Mucosa of stomach (tissue), 1 donor: Measurements from ENCODE around the gene CACTIN.
"Not testable (repeated sequence)": the region's sequence is repeated elsewhere in the genome, so short reads cannot be mapped to it uniquely, and the experiment has no call there.

Experiments used
- H3K27me3 ChIP-seq: one replicate; pipeline ENCODE4 v1.7.0; 2013; ENCODE audit warnings: mild to moderate bottlenecking, low read length; ENCODE audit not compliant: control insufficient read depth, insufficient read depth
- H3K36me3 ChIP-seq: one replicate; pipeline ENCODE4 v1.7.0; 2013; ENCODE audit warnings: low read length; ENCODE audit not compliant: control insufficient read depth, insufficient read depth
- H3K4me1 ChIP-seq: one replicate; pipeline ENCODE4 v1.7.0; 2013; ENCODE audit warnings: mild to moderate bottlenecking, low read length; ENCODE audit not compliant: control insufficient read depth, insufficient read depth
- H3K4me3 ChIP-seq: one replicate; pipeline ENCODE4 v1.7.0; 2013; ENCODE audit warnings: low read length
- H3K9ac ChIP-seq: one replicate; pipeline ENCODE4 v1.7.0; 2013; ENCODE audit warnings: mild to moderate bottlenecking, low read length, moderate library complexity
- H3K9me3 ChIP-seq: one replicate; pipeline ENCODE4 v1.7.0; 2013; ENCODE audit warnings: mild to moderate bottlenecking, low read length, moderate library complexity; ENCODE audit not compliant: control insufficient read depth
- donor health status: Pancreatic carcinoma.

The CACTIN gene

DNA sequence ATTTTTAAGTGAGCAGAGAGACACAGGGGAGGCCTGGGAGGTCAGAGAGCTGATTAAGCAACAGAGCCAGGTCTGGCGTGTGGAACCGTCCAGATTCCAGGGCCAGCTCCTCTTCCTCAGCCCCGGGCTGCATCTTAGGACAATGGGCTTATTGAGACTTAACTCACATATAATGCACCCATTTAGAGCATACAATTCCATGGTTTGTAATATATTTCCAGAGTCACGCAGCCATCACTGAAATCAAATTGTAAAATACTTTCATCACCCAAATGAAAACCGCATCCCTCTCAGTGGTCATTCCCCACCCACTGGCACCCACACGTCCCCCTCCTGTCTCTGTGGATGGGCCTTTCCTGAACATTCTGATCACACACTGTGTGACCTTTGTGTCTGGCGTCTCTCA lies 56.0 kb downstream of the CACTIN start:
- H3K4me3 ChIP-seq = no peak overlapping the region
- H3K27me3 ChIP-seq = no peaks in the 10 kb centered on the region
- H3K4me1 ChIP-seq = peaks cover 5% of the 10 kb centered on the region
- H3K9me3 ChIP-seq = no peaks in the 10 kb centered on the region
- no peak overlapping the region for H3K9ac ChIP-seq
- no peaks in the 10 kb centered on the region for H3K36me3 ChIP-seq

- H3K36me3 ChIP-seq, H3K4me3 ChIP-seq, H3K27me3 ChIP-seq, H3K4me1 ChIP-seq, H3K9me3 ChIP-seq, H3K9ac ChIP-seq: not testable (repeated sequence)
These were observed 56.5 kb downstream of the CACTIN start for GRCh38 chr19:3570042-3570441.

DNA sequence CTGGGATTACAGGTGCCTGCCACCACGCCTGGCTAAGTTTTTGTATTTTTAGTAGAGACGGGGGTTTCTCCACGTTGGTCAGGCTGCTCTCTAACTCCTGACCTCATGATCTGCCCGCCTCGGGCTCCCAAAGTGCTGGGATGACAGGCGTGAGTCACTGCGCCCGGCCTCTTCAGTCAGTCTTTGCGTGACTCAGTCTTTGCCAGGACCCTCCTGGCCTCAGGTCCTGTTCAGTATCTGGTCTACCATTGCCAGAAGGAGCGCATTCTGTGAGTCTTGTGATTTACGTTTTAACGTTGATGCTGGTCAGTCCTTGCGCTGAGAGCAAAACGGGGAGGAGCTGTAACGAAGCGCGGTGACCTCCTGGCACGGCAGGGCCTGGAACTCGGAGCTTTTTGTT lies 61.5 kb downstream of the CACTIN start:
- Histone ChIP-seq H3K27me3 (no peaks in the 10 kb centered on the region), H3K4me3 (no peak overlapping the region), H3K9ac (no peak overlapping the region), H3K36me3 (no peaks in the 10 kb centered on the region), H3K4me1 (no peaks in the 10 kb centered on the region), H3K9me3 (no peaks in the 10 kb centered on the region)

GRCh38 chr19:3563709-3564524 lies 62.7 kb downstream of the CACTIN start:
- H3K4me3 ChIP-seq = no peak overlapping the region
- no peaks in the 10 kb centered on the region for H3K9me3 ChIP-seq
- H3K9ac ChIP-seq = no peak overlapping the region
- H3K27me3 ChIP-seq = no peaks in the 10 kb centered on the region
- H3K4me1 ChIP-seq = no peaks in the 10 kb centered on the region
- H3K36me3 ChIP-seq = no peaks in the 10 kb centered on the region
